GM18511 (cell line): ENCODE results near the gene INPP5J.
"Not testable (repeated sequence)": the region's sequence is repeated elsewhere in the genome, so short reads cannot be mapped to it uniquely, and the experiment has no call there.

Experiments used
- ATAC-seq: cut with Tn5 transposase; IDR thresholded peaks from one replicate; pipeline ENCODE4 v1.9.1; 2021; ENCODE audit warnings: mild to moderate bottlenecking, moderate library complexity; ENCODE audit not compliant: unreplicated experiment

INPP5J gene

GRCh38 chr22:31122532-31123291 is at the start of gene INPP5J:
Gene INPP5J, plus strand, starts transcription at chr22:31122966. Its CDS starts 49 bp downstream, at chr22:31123015.
- ATAC-seq = no peak

- not testable (repeated sequence) for ATAC-seq
Measured at GRCh38 chr22:31073125-31073524, 49.6 kb upstream of the INPP5J start.

- not testable (repeated sequence) for ATAC-seq
Measured at GRCh38 chr22:31073545-31074145, 49.1 kb upstream of the INPP5J start.

GRCh38 chr22:31075961-31076360 is 46.8 kb upstream of the INPP5J start:
- ATAC-seq = no peak

GRCh38 chr22:31077681-31078080 is 45.1 kb upstream of the INPP5J start:
- ATAC-seq = no peak

- not testable (repeated sequence) for ATAC-seq
Measured at GRCh38 chr22:31078389-31078788, 44.4 kb upstream of the INPP5J start.

- ATAC-seq = no peak
Measured at GRCh38 chr22:31079095-31079642, 43.6 kb upstream of the INPP5J start.

GRCh38 chr22:31080164-31080847 is 42.5 kb upstream of the INPP5J start:
- no peak for ATAC-seq

GRCh38 chr22:31080848-31081649 is 41.7 kb upstream of the INPP5J start, which contains the start of gene SMTN:
Gene SMTN, plus strand, starts transcription at chr22:31081318. Its CDS starts 1,941 bp downstream, at chr22:31083259.
- peak; percentile 70 for ATAC-seq

GRCh38 chr22:31081963-31082605 is 40.7 kb upstream of the INPP5J start:
- ATAC-seq = no peak

GRCh38 chr22:31082606-31083376 is 40.0 kb upstream of the INPP5J start:
- no peak for ATAC-seq

- no peak for ATAC-seq
Measured at GRCh38 chr22:31083377-31083768, 39.4 kb upstream of the INPP5J start.

- ATAC-seq = peak; percentile 1
Measured at GRCh38 chr22:31083923-31084810, 38.6 kb upstream of the INPP5J start.

GRCh38 chr22:31084811-31085492 is 37.8 kb upstream of the INPP5J start:
- ATAC-seq = peak; percentile 68

- ATAC-seq = no peak
Measured at GRCh38 chr22:31085493-31085824, 37.3 kb upstream of the INPP5J start.

- ATAC-seq = no peak
Measured at GRCh38 chr22:31085928-31086327, 36.8 kb upstream of the INPP5J start.

- ATAC-seq = no peak
Measured at GRCh38 chr22:31086703-31087330, 35.9 kb upstream of the INPP5J start.
